A673 (cell line): Measurements from ENCODE around the gene FKBP8. TPM values are rescaled to one million over a fixed set of nuclear protein-coding genes. Genes with fewer than 3 reads are reported as not detected.

ENCODE experiments used
- BruUV-seq: library from RNA; stranded (reverse); fragments of 400-500 nt; replicated peaks from 2 replicates; lab custom pipeline; 2021; lab: Mats Ljungman, UMichigan
- CTCF ChIA-PET: fragments of 300-600 bp; sonication (Branson Sonifier 250); formaldehyde crosslinking; loops from one replicate; lab custom pipeline; 2022; ENCODE audit warnings: antibody characterized with exemption; lab: Charles Lee
- POLR2A ChIA-PET: fragments of 300-600 bp; sonication (Branson Sonifier 250); formaldehyde crosslinking; loops from one replicate; lab custom pipeline; 2022; ENCODE audit warnings: antibody characterized with exemption; ENCODE audit not compliant: low non-redundant PET; lab: Charles Lee
- DNase-seq: peaks from one replicate; pipeline ENCODE4 v3.0.0-alpha.2; 2015; ENCODE audit warnings: low spot score
- H3K27ac ChIP-seq: fragments of 200-600 bp; sonication (generic); 2 replicates; pipeline ENCODE4 v1.5.1; 2016; ENCODE audit warnings: mixed run types, low read depth, mild to moderate bottlenecking, mixed read lengths, antibody characterized with exemption, low read length; ENCODE audit not compliant: poor library complexity, severe bottlenecking
- H3K27me3 ChIP-seq: fragments of 200-600 bp; sonication (generic); replicated peaks from 2 replicates; pipeline ENCODE4 v1.6.1; 2017; ENCODE audit warnings: mixed run types, low read depth, mild to moderate bottlenecking, mixed read lengths, antibody characterized with exemption, low read length; ENCODE audit not compliant: insufficient read depth, poor library complexity
- H3K36me3 ChIP-seq: fragments of 200-600 bp; sonication (generic); 2 replicates; pipeline ENCODE4 v1.6.1; 2016; ENCODE audit warnings: mixed run types, mild to moderate bottlenecking, mixed read lengths, antibody characterized with exemption, low read length; ENCODE audit not compliant: insufficient read depth, poor library complexity, severe bottlenecking
- H3K4me1 ChIP-seq: fragments of 200-600 bp; sonication (generic); 2 replicates; pipeline ENCODE4 v1.6.1; 2017; ENCODE audit warnings: mixed run types, mild to moderate bottlenecking, mixed read lengths, antibody characterized with exemption, low read length; ENCODE audit not compliant: insufficient read depth, poor library complexity, severe bottlenecking
- H3K4me3 ChIP-seq: fragments of 200-600 bp; sonication (generic); 2 replicates; pipeline ENCODE4 v1.5.1; 2016; ENCODE audit warnings: low read depth, mixed run types, mild to moderate bottlenecking, mixed read lengths, low read length; ENCODE audit not compliant: poor library complexity, severe bottlenecking
- H3K9me3 ChIP-seq: fragments of 200-600 bp; sonication (generic); 2 replicates; pipeline ENCODE4 v1.6.1; 2016; ENCODE audit warnings: mixed run types, low read depth, mild to moderate bottlenecking, mixed read lengths, antibody characterized with exemption, low read length; ENCODE audit not compliant: poor library complexity, severe bottlenecking
- EZH2 ChIP-seq: fragments of 200-600 bp; sonication (generic); IDR thresholded peaks from 2 replicates; pipeline ENCODE4 v1.6.1; 2017; ENCODE audit warnings: borderline replicate concordance, low read depth, mild to moderate bottlenecking, mixed read lengths, antibody characterized with exemption, low read length; ENCODE audit not compliant: poor library complexity, severe bottlenecking
- intact Hi-C: fragments of 100-400 bp; cut with micrococcal nuclease; formaldehyde crosslinking; loops from one replicate; pipeline ENCODE4 v1.10.0; 2022; ENCODE audit not compliant: unreplicated experiment
- total RNA-seq: library from RNA; stranded (reverse); gene quantifications from 2 replicates; pipeline ENCODE4 v1.2.3, GENCODE V29; 2021
- TF ChIP-seq, protein P1 (sequence below): fragments of 300-800, 200-600 bp; sonication (generic); conservative IDR thresholded peaks from 2 replicates; pipeline ENCODE4 v1.5.1; 2017; ENCODE audit warnings: low read depth, mild to moderate bottlenecking, antibody characterized with exemption, low read length, moderate library complexity, mixed read lengths

The FKBP8 gene
- total RNA-seq, 1 experiment from 2014 or later, result 210 TPM

DNA sequence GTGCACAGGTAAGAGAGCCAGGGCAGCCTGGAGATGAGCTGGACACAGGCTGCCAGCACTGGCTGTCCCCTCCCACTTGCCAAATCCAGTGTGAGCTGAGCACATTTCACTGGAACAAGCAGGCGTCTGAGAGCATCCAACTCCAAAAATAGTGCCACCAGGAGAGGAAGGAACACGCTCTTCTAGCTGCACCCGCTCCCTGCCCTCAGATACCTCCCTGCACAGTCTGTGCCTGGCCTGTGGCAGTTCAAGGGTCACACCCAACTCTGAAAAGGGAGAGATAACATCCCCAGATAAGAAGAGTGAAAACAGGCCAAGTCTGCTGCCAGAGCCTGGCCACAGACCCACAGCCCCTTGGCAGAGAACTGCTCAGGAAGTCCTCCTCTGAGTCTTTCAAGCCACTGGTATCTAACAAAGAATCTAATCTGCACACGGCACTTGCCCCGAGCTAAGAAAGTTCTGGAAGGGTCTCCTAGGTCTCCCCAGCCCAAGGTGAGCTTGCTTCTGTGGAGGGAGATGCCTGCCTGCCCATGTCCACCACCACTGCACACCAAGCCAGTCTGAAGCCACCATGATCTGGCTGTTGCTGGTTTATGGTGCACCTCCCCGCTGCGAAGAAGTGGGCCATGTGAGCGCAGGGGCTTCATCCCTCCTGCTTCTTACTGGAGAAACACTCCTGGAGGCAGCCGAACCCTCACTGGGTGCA lies 36.2 kb downstream of the FKBP8 start:
- ChIA-PET POLR2A (no interaction called here), CTCF (no interaction called here)
- no TSS peak for BruUV-seq
- no peak overlapping the region for H3K27ac ChIP-seq
- no peak for DNase-seq
- no peaks in the 10 kb centered on the region for H3K36me3 ChIP-seq
- H3K4me1 ChIP-seq, result no peaks in the 10 kb centered on the region
- intact Hi-C loops, result no loop called here
- no peaks in the 10 kb centered on the region for H3K9me3 ChIP-seq
- no peaks in the 10 kb centered on the region for H3K27me3 ChIP-seq
- H3K4me3 ChIP-seq, result no peak overlapping the region
- TF ChIP-seq EZH2, result no peak
- TF ChIP-seq, protein P1, sequence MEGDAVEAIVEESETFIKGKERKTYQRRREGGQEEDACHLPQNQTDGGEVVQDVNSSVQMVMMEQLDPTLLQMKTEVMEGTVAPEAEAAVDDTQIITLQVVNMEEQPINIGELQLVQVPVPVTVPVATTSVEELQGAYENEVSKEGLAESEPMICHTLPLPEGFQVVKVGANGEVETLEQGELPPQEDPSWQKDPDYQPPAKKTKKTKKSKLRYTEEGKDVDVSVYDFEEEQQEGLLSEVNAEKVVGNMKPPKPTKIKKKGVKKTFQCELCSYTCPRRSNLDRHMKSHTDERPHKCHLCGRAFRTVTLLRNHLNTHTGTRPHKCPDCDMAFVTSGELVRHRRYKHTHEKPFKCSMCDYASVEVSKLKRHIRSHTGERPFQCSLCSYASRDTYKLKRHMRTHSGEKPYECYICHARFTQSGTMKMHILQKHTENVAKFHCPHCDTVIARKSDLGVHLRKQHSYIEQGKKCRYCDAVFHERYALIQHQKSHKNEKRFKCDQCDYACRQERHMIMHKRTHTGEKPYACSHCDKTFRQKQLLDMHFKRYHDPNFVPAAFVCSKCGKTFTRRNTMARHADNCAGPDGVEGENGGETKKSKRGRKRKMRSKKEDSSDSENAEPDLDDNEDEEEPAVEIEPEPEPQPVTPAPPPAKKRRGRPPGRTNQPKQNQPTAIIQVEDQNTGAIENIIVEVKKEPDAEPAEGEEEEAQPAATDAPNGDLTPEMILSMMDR, result no peak

DNA sequence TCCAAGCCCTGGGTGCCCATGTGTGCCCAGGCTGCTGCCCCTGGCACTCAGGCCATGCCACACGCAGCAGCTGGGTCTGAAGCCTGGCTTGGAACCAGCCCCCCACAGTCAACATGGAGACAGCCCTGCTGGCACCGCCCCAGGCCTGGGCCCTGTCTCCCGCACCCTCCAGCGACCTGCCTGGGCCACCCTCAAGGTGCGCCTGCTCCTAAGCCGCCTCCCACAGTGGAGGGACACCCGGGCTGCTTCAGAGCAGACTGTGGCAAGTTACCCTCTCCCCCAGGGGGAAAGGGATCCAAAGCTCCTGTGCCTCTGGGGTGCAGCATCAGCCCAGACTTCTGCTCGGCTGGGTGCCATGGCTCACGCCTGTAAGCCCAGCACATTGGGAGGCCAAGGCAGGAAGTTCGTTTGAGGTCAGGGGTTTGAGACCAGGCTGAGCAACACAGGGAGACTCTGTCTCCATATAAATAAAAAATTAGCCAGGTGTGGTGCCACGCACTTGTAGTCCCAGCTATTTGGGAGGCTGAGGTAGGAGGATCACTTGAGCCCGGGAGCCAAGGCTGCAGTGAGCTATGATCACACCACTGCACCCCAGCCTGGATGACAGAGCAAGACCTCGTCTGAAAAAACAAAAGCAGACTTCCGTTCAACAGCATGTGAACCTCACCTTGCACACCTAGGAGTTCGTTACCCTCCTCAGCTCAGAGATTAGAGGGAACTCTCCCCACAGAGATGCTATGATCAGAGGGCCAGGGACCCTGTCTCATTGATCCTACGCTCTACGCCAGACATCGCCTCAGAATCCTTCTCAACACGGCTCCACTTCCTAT lies 37.1 kb downstream of the FKBP8 start:
- no TSS peak for BruUV-seq
- Histone ChIP-seq H3K4me3 (no peak overlapping the region), H3K27ac (no peak overlapping the region), H3K9me3 (no peaks in the 10 kb centered on the region), H3K36me3 (no peaks in the 10 kb centered on the region), H3K4me1 (no peaks in the 10 kb centered on the region), H3K27me3 (no peaks in the 10 kb centered on the region)
- intact Hi-C loops, result no loop called here
- DNase-seq, result no peak
- ChIA-PET CTCF (no interaction called here), POLR2A (no interaction called here)
- TF ChIP-seq, protein P1, result no peak
- TF ChIP-seq EZH2, result no peak

DNA sequence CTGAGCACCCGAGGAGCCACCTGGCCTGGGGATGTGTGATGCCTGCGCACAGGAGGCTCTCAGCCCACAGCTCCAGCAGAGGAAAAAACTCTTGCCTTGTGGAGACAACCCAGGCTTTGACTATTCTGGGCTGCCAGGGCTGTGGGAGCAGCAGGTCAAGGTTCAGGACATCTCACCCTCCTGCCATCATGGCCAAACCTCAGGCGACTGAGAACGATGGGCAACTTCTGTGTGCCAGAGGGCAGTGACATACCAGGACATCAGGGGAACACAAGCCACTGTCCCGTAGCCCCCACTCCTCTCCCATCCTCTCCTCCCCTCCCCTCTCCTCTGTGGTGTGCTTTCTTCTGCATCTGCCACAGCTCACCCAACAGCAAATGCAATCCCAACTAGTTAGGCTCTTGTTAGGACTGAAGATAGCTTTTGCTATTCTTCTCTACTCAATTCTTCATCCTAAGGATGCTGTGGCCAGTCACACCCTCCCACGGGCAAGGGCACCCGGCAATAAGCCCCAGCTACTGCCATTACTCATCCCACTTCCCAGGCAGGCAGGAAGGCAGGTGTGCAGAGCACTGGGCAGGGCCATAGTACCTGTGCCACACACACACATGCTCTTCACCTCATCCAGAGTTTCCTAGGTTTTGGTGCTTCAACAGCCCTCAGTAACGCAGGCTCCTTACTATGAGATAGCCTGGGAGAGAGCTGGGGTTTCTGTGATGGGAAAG lies 38.3 kb downstream of the FKBP8 start:
- no peaks in the 10 kb centered on the region for H3K9me3 ChIP-seq
- H3K27me3 ChIP-seq, result no peaks in the 10 kb centered on the region
- intact Hi-C loops, result no loop called here
- no peak overlapping the region for H3K4me3 ChIP-seq
- no peaks in the 10 kb centered on the region for H3K36me3 ChIP-seq
- ChIA-PET POLR2A (no interaction called here), CTCF (no interaction called here)
- TF ChIP-seq EZH2, result no peak
- TF ChIP-seq, protein P1, result no peak
- no peak overlapping the region for H3K27ac ChIP-seq
- BruUV-seq, result no TSS peak
- no peaks in the 10 kb centered on the region for H3K4me1 ChIP-seq
- no peak for DNase-seq
